Measurements from ENCODE around the gene TSC22D2. TPM values are rescaled to one million over a fixed set of nuclear protein-coding genes. Genes with fewer than 3 reads are reported as not detected.

Gene TSC22D2
- total and polyA plus RNA-seq, 11 donors = 11.5 to 55.8 (median 22.6) TPM

DNA sequence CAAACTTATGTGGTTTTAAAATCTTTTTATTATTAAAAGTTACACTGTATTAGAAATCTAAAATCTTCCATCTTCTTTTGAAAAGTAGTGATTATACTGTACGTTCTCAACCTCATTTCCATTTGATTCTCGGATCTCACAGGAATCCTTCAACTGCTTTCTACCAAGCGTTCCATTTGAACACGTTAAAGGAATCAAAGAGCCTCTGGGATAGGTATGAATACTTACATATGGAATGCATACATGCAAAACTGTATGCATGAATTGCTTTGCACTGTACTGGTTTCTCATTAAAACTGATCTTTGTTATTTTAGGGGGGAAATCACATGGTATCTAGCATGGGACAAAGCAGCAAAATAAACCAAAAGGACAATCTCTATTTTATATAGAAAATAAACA, 14.8 kb downstream of the TSC22D2 start:
- WGBS, 4 donors = 75 to 84% (median 77%) methylated on average over 4 of the region's 4 CpGs
- intact Hi-C loops (cut with DNase I) = no loop called here
- Histone ChIP-seq H3K27ac (no peak overlapping the region), H3K4me3 (no peak overlapping the region), H3K36me3 (peaks cover 0 to 6% (median 3%) of the 10 kb centered on the region in 9 donors), H3K4me1 (peaks cover 3 to 83% (median 53%) of the 10 kb centered on the region in 12 donors), H3K27me3 (no peaks in the 10 kb centered on the region), H3K9me3 (no peaks in the 10 kb centered on the region)
- no peak for TF ChIP-seq POLR2A (IDR thresholded peaks at IDR 0.05)
- TF ChIP-seq, protein P1, sequence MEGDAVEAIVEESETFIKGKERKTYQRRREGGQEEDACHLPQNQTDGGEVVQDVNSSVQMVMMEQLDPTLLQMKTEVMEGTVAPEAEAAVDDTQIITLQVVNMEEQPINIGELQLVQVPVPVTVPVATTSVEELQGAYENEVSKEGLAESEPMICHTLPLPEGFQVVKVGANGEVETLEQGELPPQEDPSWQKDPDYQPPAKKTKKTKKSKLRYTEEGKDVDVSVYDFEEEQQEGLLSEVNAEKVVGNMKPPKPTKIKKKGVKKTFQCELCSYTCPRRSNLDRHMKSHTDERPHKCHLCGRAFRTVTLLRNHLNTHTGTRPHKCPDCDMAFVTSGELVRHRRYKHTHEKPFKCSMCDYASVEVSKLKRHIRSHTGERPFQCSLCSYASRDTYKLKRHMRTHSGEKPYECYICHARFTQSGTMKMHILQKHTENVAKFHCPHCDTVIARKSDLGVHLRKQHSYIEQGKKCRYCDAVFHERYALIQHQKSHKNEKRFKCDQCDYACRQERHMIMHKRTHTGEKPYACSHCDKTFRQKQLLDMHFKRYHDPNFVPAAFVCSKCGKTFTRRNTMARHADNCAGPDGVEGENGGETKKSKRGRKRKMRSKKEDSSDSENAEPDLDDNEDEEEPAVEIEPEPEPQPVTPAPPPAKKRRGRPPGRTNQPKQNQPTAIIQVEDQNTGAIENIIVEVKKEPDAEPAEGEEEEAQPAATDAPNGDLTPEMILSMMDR (IDR thresholded peaks at IDR 0.05) = no peak
- ATAC-seq (no peak), DNase-seq (no peak)

DNA sequence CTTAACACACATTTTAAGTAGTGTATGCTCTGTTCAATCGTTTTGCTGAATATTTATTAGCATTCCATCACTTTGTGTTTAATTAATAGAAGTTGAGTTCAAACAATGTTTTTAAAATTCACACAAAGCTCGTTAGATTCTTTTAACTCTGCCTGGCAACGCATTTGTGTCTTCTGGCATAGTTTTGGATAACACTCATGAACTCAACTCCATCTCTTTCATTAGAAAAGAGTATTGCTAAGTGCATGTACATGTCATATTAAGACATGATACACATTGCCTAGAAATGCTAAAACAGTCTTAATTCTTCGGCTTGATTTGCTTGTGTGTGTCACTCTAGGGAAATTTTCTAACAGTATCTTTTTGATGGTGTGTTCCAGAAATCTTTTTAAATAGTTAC, 15.7 kb downstream of the TSC22D2 start:
- 60 to 69% (median 65%) methylated on average over 4 of the region's 4 CpGs for WGBS, 4 donors
- no peaks in the 10 kb centered on the region for H3K27me3 ChIP-seq
- intact Hi-C loops (cut with DNase I) = no loop called here
- no peak overlapping the region for H3K27ac ChIP-seq
- no peak for TF ChIP-seq POLR2A (IDR thresholded peaks at IDR 0.05)
- H3K4me1 ChIP-seq = peaks cover 3 to 83% (median 55%) of the 10 kb centered on the region in 12 donors
- ATAC-seq (no peak), DNase-seq (no peak)
- H3K36me3 ChIP-seq = peaks cover 0 to 6% (median 0%) of the 10 kb centered on the region in 9 donors
- no peaks in the 10 kb centered on the region for H3K9me3 ChIP-seq
- no peak overlapping the region for H3K4me3 ChIP-seq

DNA sequence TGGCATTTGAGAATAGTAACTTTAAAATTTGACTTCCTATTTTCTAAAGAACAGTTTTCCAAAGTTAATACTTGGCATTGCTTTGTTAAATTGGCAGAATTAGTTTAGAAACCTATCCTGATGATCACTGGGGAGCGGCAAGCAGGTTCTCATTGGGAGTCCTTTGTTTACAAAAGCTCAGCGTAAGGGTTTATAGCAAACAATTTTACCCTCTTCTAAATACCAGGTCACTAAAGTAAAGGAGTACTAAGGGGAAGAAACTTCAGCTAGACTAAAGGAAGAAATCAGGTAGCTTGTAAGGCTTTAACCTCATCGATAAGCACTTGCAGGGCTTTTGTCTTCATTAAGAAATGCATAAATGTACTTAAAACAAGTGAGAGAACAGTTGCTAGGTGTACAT, 18.2 kb downstream of the TSC22D2 start:
- Histone ChIP-seq H3K4me1 (peaks cover 0 to 75% (median 51%) of the 10 kb centered on the region in 12 donors), H3K27me3 (no peaks in the 10 kb centered on the region), H3K36me3 (peaks cover 0 to 6% (median 0%) of the 10 kb centered on the region in 9 donors), H3K4me3 (no peak overlapping the region), H3K9me3 (no peaks in the 10 kb centered on the region), H3K27ac (no peak overlapping the region)
- intact Hi-C loops (cut with DNase I) = no loop called here
- DNase-seq (no peak), ATAC-seq (no peak)
- 89 to 94% (median 92%) methylated on average over 3 of the region's 3 CpGs for WGBS, 4 donors
- TF ChIP-seq POLR2A (IDR thresholded peaks at IDR 0.05) = no peak
- TF ChIP-seq, protein P1 (IDR thresholded peaks at IDR 0.05) = no peak

DNA sequence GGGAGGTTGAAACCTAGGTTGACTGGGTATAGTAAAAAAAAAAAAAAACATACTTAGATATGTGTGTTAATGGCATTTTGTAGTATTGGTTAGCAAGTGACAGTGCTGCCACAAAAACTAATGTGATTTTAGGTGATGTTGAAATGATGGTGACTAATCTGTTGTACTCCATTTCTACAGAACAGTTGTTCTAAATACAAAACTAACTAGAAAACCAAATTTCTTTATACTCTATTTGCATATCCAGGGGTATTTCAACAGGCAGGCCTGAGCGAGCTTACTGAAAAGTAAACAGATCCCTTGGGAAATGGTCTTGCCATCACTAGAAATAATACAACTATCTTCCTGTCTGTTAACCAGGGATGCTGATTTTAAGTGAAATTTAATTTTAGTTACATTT, 20.5 kb downstream of the TSC22D2 start:
- no peak for TF ChIP-seq POLR2A (IDR thresholded peaks at IDR 0.05)
- TF ChIP-seq, protein P1 (IDR thresholded peaks at IDR 0.05) = no peak

More for the DNA sequence above, 20.5 kb downstream of the TSC22D2 start:
- DNase-seq = no peak
- ATAC-seq = no peak
- Histone ChIP-seq H3K36me3 (peaks cover 0 to 4% (median 0%) of the 10 kb centered on the region in 9 donors), H3K4me1 (peaks cover 0 to 67% (median 44%) of the 10 kb centered on the region in 12 donors), H3K4me3 (no peak overlapping the region), H3K27ac (no peak overlapping the region), H3K9me3 (no peaks in the 10 kb centered on the region), H3K27me3 (no peaks in the 10 kb centered on the region)
- 53 to 63% (median 57%) methylated on average over 1 of the region's 1 CpG for WGBS, 4 donors
- intact Hi-C loops (cut with DNase I) = no loop called here
